ENCODE data around the gene SPATA32.
"Not testable (repeated sequence)": the region's sequence is repeated elsewhere in the genome, so short reads cannot be mapped to it uniquely, and the experiment has no call there.

SPATA32 gene, protein sequence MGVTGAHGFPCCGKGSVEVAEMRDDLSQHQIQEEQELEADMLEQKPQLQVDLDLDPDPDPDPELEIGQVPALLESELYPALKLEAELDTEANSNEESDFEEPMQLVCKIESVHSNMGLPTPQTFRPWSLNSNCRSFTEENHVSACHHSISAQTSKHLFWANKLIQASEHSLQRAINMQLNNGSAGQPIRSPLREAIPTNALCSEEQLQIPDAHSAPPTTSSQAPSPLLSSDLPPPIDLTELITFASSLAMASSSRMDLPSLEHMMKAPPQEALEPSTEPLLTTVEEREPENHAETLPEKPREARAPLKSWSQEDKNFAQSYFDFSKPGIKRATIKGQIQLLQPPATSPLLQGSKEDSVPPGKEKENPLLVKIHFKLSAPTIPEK

DNA sequence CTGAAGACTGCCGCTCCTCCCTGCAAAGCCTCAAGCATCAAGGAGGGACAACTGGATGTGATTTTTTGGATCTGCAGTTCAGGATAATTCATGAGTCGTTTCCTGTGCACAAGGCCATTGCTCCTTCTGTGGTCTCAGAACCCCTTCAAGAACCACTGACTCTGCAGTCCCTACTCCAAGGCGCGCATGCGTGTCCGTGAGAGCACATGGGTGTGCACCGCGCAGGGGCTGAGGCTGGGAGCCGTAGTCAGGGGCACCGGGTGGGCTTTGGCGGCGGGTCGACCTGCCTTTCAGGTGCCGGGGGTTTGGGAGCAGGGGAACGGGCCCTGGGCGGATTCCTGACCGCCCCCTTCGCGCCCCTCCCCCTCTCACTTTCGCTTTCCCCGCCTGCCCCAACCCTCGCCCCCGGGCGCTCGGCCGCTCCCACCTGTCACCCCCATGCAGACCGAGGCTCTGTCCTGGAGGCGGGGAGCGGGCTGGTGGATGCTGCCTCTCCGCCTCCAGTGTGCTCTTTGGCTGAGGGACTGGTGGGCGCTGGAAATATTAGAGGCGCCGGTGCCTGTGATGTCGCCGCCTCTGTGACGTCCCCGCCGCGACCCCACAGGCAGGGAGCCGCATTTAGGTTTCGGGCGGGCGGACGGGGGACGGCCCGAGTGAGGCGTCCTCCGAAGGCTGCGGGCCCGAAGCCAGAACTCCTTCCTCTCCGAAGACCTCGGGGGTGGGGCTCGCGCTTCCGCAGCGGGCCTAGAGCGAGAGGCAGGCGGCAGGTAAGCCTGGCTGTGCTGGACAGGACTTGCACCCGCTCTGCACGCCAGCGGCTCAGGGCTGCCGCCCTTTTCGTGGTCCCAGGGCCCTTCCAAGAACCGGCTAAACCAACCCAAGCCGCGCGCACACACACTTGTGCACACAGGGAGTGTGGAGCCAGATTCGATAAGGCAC, at the start of gene SPATA32:
Gene SPATA32 (minus strand): TSS at position 518 of the 939 bp plus-strand sequence. CDS start 78 bp downstream, at position 440.
- in situ Hi-C loops (cut with MboI; ENCODE audit: low pct_unique_long_range_greater_than_20kb, low sequenced_read_pairs) = no loop called here
- no peak for DNase-seq

DNA sequence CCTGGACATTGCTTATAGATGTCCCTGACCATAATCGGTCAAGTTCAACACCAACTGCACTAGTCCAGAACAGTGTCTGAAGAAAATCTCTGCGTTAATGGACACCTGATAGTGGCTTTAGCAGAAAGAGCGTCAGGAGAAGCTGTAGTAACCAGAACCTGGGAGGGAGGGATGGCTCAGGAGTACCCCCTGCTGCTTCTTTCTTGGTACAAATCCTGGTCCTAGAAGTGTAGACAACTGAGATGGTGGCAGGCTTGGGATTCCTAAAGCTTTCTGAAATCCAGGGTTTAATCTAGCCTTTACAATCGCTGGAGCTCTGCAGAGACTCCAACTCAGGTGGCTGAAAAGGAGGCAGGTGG, 49.5 kb upstream of the SPATA32 start:
- DNase-seq = peak; percentile 18
- in situ Hi-C loops (cut with MboI; ENCODE audit: low pct_unique_long_range_greater_than_20kb, low sequenced_read_pairs) = no loop called here

DNA sequence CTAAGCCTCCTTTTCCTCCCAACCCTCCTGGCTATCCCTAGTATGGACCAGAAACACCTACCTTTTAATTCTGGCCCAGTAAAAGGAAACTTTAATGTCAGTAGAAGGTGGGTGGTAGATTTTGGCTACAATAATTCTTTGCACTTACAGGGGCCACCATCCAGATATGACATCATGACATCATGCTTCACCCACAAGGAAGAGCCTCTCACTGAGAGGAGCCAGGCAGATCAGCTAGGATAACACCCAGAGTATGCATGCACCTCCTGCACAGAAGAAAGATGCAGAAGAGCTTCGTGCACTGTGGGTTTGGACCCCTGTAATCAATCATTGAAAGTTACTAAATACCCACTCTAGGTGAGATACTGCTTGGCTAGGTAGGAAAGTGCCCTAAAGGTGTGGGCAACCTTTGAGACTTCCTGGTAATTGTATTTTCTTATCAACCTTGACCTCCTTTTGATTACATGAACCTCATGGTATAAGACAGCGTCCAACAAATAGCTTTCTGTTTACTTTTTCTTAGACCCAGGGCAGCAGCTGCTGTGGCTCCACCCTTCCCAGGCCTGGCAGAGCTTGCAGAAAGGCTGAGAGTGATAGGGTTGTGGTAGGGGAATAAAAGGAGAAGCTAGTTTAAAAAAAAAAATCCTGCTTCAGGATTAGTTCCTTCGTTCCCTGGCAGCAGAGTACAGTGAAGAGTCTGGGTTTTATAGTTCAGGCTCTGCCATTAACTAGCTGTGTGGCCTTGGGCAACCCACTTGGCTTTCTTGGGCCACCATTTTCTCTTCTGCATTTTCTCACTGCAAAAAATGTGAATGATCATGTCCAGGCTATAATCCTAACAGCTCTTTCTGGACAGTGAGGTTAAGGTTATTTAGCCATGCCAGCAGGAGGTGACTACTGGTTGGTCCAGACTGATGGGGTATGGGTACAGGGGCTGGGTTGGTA, 48.8 kb upstream of the SPATA32 start:
- DNase-seq = peak; percentile 78
- in situ Hi-C loops (cut with MboI; ENCODE audit: low pct_unique_long_range_greater_than_20kb, low sequenced_read_pairs) = no loop called here

DNA sequence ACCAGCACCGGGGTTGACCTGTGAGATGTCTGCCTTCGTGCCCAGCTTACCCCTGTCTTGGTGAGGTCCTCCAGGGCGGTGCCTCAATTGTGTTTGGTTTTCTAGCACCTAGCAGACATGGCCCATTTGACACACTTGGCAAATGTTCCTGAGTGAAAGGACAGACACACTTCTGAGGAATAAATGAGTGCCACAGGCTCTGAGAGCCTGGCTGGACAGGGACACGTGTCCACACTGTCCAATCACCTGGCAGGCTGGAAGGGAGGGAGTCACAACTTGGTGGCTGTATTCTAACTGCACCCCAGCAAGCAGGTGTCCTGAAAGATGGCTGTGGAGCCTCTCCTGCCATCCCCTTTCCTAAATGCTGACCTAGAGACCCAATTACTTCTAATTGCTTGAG, 47.5 kb upstream of the SPATA32 start:
- in situ Hi-C loops (cut with MboI; ENCODE audit: low pct_unique_long_range_greater_than_20kb, low sequenced_read_pairs) = no loop called here
- no peak for DNase-seq

DNA sequence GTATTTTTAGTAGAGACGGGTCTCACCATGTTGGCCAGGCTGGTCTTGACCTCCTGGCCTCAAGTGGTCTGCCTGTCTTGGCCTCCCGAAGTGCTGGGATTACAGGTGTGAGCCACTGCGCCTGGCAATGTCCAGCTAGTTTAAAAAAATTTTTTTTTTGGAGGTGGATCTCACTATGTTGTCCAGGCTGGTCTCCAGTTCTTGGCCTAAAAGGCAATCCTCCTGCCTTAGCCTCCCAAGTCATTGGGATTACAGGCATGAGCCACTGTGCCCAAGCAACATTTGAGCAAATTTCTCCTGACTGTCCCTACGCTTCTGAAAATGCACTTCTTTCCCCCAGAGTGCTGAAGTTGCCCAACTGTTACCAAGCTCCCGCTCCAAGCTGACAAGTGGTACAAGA, 46.9 kb upstream of the SPATA32 start:
- no peak for DNase-seq
- in situ Hi-C loops (cut with MboI; ENCODE audit: low pct_unique_long_range_greater_than_20kb, low sequenced_read_pairs) = no loop called here

DNA sequence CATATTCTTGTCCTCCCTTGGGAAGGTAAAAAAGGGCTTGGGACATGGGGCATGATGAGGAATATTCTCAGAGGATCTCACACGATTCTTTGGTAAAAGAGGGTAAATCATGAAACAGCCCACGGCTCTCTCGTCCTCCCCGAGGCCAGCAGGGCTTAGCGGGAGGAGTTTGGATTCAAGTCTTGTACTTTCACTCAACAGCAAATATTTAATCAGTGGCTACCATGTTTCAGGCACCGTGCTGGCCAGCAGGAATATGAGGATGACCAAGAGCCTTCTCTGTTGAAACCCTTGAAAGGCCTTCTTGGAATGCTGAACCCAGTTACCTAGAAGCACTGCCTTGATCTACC, 46.1 kb upstream of the SPATA32 start:
- in situ Hi-C loops (cut with MboI; ENCODE audit: low pct_unique_long_range_greater_than_20kb, low sequenced_read_pairs) = no loop called here
- no peak for DNase-seq

DNA sequence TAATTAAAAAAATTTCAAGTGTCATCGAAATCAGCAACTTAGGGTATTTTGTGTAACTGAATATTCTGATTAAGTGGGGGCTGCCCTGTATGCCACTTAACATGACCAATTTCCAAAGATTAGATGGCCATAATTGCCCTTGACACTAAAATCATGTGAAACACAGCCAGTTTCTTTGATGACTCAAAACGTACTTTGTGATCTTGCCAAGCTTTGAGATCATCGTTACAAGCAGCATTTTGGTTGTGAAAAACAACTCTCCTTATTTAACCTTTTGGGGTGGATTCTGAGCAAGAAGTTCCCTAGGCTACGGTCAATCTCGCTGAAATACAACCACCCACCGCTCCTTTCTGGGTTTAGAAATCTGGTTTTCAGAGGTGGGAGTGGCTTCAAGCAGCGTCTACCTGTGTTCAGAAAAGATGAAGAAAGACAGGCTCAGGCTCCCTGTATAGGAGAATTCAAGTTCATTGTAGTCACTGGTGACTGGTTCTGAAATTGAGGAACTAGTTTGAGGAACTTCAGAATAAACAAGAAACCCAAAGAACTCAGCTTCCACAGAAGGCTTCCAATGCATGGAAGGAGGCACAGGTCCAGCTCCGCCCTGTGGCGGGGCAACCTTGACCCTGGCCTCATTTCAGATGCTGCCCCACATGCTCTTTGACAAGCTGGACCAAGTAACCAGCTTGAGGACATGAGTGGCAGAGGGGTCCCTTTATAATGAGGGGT, 45.6 kb upstream of the SPATA32 start:
- in situ Hi-C loops (cut with MboI; ENCODE audit: low pct_unique_long_range_greater_than_20kb, low sequenced_read_pairs) = no loop called here
- peak; percentile 81 for DNase-seq

DNA sequence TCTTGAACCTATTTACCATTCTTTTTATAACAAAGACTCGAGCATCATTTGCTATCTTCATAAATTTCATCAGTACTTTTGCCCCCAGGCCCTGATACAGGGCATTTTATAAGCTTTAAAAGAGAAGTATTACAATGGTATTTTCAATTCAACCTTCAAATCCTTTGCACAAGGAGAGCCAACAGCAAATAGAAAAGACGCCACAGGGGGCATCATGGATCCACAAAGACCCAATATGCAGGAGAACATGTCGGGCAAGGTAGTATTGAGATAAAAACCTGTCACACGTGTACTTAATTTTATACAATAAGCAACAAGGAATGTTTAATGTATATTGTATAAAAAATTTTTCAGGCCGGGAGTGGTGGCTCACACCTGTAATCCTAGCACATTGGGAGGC, 44.7 kb upstream of the SPATA32 start:
- in situ Hi-C loops (cut with MboI; ENCODE audit: low pct_unique_long_range_greater_than_20kb, low sequenced_read_pairs) = no loop called here
- no peak for DNase-seq

DNA sequence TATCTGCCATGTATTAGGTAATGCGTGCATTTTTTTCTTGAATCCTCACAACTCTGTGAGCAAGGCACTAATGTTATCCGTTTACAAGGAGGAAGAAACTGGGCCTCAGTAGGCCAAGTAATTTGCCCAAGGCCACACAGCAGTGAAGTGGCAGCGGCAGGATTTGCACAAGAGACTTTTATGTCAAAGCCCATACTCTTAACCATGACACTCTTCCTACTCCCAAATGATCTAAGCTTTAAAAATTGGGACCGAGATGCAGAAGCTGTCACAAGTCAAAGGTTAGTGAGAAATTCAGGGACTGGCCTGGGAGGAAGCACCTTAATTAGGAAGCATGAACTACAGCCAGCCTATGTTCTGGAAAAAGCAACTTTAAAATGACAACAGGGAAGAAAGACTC, 44.2 kb upstream of the SPATA32 start:
- in situ Hi-C loops (cut with MboI; ENCODE audit: low pct_unique_long_range_greater_than_20kb, low sequenced_read_pairs) = no loop called here
- DNase-seq = no peak

DNA sequence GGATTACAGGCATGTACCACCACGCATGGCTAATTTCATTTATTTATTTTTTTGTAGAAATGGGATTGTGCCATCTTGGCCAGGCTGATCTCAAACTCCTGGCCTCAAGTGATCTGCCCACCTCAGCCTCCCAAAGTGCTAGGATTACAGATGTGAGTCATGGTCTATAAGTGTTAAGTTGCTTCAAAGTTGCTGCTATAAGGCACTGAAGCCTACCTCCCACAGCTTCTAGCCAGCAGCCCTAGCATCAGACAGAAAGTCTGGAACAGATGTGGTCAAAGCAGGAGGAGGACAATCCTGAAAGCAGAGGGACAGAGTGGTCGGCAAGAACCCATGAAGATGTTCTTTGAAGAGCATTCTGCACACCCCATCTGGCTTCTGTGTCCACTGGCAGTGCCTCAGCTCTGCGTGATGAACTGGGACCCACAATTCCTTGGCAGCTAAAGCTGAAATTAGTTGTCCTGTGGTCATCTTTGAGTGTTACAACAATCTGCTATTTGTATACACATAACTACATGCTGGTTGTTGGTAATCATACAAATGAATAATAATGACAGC, 43.7 kb upstream of the SPATA32 start:
- DNase-seq = no peak
- in situ Hi-C loops (cut with MboI; ENCODE audit: low pct_unique_long_range_greater_than_20kb, low sequenced_read_pairs) = no loop called here

DNA sequence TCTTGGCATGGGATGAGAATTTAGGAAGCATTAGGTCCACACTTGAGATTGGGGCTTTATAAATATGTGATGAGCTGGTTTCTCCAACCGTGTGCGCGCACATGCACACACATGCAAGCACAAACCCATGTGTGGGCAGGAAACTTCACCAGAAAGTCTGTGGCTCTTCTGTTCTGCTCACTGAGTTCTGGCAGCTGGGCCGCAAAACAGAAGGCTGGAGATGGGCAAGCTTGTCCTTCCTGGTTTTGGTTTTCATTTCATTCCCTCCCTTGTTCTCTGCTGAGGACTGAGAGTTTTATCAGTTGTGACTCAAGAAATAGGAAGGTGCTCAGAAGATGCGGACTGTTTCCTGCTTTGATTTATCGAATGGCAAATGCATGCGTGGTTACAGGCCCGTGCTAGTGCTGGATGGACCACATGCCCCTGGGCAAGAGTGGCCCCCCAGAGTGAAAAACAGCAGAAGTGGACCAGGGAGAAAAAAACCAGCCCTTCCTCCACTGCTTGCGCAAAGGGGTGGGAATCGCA, 40.8 kb upstream of the SPATA32 start:
- peak; percentile 58 for DNase-seq
- in situ Hi-C loops (cut with MboI; ENCODE audit: low pct_unique_long_range_greater_than_20kb, low sequenced_read_pairs) = no loop called here

DNA sequence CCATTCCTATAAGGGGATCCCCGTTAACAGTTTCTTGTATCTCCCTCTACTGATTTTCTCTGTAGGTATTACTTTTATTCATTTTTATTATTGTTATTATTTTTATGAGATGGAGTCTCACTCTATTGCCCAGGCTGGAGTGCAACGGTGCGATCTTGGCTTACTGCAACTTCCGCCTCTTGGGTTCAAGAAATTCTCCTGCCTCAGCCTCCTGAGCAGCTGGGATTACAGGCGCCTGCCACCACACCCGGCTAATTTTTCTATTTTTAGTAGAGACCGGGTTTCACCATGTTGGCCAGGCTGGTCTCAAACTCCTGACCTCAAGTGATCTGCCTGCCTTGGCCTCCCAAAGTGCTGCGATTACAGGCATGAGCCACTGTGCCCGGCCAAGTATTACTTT, 40.3 kb upstream of the SPATA32 start:
- in situ Hi-C loops (cut with MboI; ENCODE audit: low pct_unique_long_range_greater_than_20kb, low sequenced_read_pairs); DNase-seq: not testable (repeated sequence)

DNA sequence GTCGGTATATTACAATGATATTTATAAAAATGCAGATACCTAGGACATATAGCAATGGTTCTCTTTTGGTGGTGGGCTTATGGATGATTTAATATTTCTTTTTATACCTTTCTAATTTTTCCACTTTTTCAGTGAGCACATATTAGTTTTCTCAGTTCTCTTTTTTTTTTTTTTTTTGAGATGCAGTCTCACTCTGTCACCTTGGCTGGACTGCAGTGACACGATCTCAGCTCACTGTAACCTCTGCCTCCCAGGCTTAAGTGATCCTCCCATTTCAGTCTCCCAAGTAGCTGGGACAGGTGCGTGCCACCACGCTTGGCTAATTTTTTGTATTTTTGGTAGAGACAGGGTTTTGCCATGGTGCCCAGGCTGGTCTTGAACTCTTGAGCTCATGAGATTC, 39.8 kb upstream of the SPATA32 start:
- in situ Hi-C loops (cut with MboI; ENCODE audit: low pct_unique_long_range_greater_than_20kb, low sequenced_read_pairs) = no loop called here
- no peak for DNase-seq

DNA sequence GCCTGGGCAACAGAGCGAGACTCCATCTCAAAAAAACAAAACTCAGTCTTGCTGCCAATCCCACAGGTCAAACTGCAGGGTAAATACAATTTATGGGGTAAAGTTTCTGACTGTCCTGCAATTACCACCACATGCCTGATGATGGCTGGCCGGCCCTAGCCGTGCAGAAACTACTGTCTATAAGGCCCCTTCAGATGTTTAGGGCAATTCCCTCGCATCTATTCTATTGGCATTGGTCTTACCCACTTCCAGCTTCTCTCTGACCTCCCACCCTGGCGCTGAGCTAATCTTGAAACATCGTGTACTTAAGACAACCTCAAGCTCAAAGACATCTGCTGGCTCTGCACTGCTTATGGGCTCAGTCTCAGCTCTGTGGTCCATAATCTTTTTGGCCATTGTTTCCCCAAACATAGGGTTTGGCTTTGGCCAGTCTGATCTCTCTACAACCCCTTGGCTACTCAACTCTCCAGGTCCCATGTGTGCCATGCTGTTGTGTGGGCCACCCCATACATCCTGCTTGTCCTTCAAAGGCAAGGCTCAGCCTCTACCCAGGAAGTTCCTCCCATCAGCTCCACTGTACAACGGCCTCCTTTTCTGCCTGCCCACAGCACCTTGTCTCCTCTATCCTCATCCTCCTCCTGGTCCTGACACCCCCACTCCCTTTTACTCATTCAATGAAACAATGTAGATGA, 38.3 kb upstream of the SPATA32 start:
- in situ Hi-C loops (cut with MboI; ENCODE audit: low pct_unique_long_range_greater_than_20kb, low sequenced_read_pairs) = no loop called here
- no peak for DNase-seq

DNA sequence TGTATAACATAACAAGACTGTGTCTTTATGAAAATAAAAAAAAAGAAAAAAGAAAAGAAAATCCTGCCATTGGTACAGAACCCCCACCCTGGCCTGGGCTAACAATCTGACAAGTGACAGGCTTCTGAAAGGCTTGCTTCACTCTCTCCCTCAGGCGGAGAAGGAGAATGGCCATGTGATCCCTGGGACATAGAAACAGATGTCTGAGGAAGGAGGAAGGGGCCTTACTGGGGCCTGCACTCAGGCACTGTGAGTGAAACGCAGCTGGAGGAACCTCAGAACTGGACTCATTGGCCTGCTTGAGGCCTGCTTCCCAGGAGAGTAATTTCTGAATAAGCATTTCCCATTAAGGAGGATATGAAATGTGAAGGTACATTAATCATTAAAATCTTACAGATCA, 37.5 kb upstream of the SPATA32 start:
- in situ Hi-C loops (cut with MboI; ENCODE audit: low pct_unique_long_range_greater_than_20kb, low sequenced_read_pairs) = no loop called here
- DNase-seq = peak; percentile 38

DNA sequence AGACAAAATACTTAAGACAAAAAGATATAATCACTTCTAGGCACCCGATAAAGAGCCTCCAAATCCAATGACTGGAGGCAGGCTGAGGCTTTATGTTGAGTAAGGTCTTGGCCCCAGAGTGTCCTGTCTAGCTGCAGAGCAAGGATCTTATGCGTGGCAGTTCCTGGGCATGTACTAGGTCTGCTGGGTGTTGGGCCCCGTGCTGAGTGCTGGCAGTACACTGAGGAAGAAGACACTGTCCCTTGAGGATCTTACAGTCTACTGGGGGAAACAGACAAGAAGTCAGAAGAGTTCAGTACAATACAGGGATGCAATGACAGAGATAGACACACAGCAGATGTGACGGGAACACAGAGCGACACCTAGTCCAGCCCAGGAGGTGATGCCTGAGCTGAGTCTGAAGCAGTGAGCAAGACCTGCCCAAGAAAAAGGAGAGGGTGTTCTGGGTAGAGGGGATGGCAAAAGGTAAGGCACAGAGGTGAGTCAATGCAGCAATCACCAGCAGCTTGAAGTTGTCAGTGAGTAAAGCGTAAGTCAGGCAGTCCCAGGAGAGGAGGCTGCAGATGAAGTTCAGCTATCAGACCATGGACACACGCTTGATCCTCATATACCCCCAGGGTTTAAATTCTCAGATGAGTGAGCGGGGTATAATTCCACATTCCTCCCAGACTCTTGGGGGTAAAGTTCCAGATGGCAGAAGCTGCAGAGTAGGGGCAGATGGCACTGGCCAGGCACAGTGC, 36.8 kb upstream of the SPATA32 start:
- no peak for DNase-seq
- in situ Hi-C loops (cut with MboI; ENCODE audit: low pct_unique_long_range_greater_than_20kb, low sequenced_read_pairs) = no loop called here

DNA sequence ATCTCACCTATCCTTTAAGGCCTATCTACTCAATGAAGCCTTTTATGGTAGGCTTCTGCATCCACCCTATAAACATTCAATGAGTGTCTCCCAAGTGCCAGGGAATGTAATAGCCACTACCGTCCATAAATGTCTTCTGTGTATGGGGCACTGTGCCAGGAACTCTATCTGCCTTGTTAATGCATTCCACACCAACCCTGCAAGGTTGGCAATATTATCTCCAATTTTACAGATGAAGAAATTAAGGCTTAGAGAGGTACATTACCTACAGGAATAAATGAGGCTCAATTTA, 34.9 kb upstream of the SPATA32 start:
- in situ Hi-C loops (cut with MboI; ENCODE audit: low pct_unique_long_range_greater_than_20kb, low sequenced_read_pairs) = no loop called here
- no peak for DNase-seq
